GM10847 (cell line): Measurements from ENCODE around the gene CACHD1.

ENCODE experiments used
- POLR2A ChIP-seq: IDR thresholded peaks from 2 replicates; pipeline ENCODE4 v1.6.1; 2011; ENCODE audit not compliant: insufficient read length; ENCODE audit errors: extremely low read depth

The CACHD1 gene

DNA sequence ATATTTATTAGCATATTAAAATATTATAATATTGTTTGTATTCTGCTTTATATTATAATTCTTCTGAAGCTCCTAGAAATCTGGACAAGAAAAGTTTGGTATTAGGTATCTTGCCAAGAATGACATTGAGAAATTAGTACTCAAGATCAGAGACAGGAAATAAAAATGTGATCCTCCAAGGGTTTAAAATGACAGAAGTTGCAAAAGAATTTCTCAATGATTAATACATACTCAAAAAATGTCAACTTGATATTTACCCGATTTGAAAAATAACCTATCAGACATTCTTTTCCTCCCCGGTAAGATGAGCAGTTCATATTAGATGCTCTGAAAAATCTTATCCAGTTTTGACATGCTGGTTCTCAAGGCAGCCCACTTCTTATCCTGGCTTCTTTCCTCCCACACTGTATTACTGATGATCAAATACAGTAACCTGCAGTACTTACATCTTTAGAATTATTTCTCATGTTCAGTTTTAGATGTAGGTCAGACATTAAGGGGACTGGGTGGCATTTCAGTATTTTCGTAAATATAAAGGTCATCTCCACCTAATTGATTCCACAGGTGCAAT is 55.3 kb downstream of the CACHD1 start:
- no peak for TF ChIP-seq POLR2A

DNA sequence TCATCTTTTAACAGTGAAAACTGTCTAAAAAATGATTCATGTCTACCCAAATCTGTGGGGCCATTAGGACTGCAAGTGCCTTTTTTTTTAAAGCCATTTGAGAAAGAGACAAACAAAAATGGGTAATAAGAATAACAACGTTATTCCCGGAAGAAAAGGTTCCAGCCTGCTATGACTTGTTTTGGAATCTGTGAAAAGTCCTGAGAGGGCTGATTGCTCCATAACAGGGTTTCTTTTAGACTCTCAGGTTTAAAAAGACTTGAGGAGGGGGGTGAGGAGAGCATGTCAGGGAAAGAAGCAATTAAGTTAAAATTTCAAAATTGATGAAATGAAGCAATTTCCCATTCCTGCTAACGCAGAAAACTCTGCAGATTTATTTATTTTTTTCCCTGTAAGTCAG is 56.4 kb downstream of the CACHD1 start:
- TF ChIP-seq POLR2A: no peak

DNA sequence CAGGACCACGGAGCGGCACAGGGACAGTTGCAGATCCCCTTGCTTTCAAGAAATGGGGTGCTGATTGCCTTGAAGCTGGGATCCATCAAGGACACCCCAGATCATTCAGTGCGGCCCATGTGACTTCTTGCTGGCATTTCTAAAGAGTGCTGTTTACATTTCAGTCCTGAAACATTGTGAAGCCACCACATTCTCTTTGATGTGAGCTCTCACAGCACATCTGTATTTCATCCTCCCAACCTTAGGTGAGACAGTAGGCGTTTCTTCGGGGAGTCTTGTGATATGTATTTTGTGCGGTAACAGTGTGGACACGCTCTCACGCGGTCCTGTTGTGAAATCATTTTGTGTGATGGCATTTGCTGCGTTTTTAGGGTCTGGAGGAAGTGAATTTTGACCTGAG is 57.2 kb downstream of the CACHD1 start:
- TF ChIP-seq POLR2A: no peak

GRCh38 chr1:64527786-64528185 is 57.9 kb downstream of the CACHD1 start:
- no peak for TF ChIP-seq POLR2A

GRCh38 chr1:64530969-64531692 is 61.2 kb downstream of the CACHD1 start:
- TF ChIP-seq POLR2A: no peak

GRCh38 chr1:64532646-64533045 is 62.7 kb downstream of the CACHD1 start:
- TF ChIP-seq POLR2A: no peak

DNA sequence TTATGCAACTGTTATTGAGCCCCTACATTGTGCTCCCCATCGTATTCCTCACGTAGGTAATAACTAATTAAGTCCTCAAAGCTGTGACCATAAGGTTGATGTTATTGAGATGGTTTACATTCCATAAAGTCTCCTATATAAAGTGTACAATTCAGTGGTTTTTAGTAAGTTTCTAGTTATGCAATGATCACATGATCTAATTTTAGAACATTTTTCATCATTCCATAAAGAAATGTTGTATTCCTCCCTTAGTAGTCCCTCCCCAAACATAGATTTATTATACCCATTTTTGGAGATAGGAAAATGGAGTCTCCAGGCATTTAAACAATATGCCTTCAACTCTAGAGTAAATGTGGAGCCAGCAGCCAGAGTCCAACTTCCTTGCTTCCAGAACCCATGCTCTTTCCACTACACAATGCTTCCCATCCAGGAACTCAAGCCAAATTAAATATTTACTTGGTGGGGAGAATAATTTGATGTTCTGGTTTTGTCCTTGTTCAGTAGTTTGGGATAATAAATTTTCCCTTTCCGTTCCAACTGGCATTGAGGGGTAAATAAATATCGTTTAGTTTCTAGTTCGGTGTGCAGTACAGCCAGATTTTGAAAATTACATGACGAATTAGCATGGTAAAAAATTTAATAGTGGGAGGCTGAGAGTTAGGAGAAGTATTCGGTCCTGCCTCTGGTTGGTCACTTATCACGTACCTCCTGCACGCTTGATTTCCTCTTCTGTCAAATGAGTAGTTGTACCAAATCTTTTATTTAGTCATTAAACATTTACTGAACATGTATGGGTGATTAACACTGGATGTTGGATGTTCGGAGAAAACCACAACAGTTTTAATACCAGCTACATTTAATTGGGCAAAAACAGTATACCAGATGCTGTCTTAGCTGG is 66.3 kb downstream of the CACHD1 start:
- no peak for TF ChIP-seq POLR2A

DNA sequence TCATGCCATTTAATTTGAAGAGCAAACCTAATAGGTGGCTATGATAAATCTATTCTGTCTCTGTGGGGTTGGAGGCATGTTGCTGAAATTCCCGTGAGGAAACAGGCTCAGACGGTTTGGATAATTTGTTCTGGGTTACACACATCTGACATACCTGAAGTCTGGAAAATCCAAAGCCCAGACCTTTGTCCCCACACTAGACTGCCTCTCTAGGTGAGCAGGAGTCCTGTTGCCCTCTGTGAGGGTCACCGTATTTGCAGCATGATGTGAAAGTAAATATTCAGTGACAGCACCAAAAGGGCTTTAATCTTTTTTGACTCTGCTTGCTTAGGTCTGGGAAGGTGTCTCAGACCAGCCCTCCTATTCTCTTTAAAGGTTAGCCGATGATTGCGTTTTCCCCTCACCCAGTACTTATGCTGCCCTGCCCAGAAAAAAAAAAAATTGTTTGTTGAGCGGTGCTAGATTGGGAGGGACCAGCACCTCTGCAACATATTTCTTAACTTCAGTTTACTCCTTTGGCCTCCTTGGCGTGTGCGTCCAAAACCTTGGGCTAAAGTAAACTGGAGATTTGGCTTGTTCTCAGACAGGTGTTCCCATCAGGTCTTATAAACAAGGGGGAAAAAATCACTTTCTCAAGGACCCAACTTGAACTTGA is 67.0 kb downstream of the CACHD1 start:
- TF ChIP-seq POLR2A: no peak

GRCh38 chr1:64537942-64538341 is 68.0 kb downstream of the CACHD1 start:
- TF ChIP-seq POLR2A: no peak

DNA sequence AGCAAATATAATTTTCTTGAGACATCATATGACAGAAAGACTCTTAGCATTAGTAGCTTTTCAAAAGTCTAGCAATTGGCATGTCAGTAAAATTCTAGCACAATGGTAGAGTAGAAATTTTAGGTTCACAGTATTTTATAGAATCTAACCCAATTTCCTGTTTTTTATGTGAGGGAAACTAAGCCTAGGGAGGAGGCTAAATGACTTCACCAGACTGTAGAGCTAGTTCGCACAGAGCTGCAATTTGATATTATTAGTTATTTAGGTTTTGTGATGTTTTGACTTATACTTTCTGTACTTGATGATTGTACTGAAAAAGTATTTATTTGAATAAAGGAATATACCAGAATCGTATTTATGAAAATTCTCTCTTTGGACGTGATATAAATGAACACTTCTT is 68.5 kb downstream of the CACHD1 start:
- no peak for TF ChIP-seq POLR2A

DNA sequence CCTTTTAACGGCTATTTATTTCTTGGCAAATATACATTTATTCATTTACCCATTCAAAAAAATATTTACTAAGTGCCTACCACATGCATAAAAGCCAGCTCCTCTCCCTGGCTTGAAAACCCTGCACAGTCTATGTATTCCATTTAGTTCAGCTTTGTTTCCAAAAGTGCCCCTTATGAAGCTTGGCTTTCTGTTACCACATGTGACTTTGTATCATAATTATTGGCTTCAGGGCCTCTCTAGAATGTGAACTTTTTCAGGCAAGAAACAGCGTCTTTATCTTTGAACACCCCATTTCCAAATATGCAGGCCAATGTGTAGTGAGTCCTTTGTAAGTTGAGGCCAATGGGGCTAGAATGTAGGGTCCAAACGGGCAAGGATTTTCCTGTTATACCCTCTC is 69.4 kb downstream of the CACHD1 start:
- TF ChIP-seq POLR2A: no peak

DNA sequence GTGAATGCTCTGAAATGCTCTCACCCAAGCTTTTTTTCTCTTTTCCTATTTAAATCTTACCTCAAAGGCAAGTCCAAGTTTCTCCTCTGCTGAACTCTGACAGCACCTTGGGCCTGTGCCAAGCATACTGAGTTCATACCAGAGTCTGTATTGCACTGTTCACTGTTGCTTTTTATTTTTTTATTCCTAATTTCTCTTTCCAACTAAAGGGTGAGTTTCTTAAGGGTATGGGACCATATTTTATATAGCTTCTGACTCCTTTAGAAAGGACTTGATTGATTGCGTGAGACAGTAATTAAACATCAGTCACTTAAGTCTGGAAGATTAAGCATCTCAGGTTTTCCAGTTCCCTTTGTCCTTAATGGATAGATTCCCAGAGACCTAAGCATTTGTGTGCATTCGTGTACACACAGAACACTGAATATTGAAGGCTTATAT is 69.9 kb downstream of the CACHD1 start:
- no peak for TF ChIP-seq POLR2A

GRCh38 chr1:64540265-64540791 is 70.4 kb downstream of the CACHD1 start:
- no peak for TF ChIP-seq POLR2A

DNA sequence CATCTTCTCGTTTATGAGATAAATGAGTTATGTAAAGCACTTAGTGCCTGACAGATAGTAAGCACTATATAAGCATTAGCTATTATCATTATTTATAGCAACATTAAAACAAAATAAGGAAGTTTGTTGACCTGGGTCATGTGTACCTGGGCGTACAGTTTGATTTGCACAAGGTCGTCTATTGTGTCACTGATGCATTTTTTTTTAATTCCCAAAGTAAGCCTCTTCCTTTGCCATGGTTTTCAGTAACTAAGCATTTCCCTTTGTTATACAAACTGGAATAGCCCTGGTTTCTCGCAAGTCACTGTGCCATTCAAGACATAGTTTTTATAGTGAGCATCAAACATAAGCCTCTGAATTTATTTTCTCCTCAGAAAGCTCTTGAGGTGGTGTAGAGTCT is 72.2 kb downstream of the CACHD1 start:
- TF ChIP-seq POLR2A: no peak

DNA sequence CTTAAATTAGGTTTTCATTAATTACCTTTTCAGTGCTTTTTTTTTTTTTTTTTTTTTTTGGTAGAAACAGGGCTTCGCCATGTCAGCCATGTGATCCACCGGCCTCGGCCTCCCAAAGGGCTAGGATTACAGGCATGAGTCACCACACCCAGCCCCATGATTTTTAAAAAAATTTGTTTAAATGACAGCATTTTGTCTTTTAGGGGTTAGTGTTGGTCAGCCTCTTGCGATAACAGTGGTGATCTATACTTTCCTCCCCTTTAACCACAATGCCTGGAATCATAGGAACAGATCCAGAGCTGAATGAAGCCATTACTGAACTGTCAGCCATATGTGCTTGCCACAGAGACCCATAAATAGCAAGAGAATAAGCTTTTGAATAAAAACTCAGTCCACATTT is 73.9 kb downstream of the CACHD1 start:
- TF ChIP-seq POLR2A: no peak
